Endothelial cell of umbilical vein (primary cell): ENCODE results near the gene HNRNPH1. TPM values are rescaled to one million over a fixed set of nuclear protein-coding genes. Genes with fewer than 3 reads are reported as not detected.

Experiments
- BruUV-seq: library from RNA; stranded (reverse); fragments of 400-500 nt; replicated peaks from 2 replicates; lab custom pipeline; 2021; lab: Mats Ljungman, UMichigan
- CTCF ChIA-PET: fragments of 300-600, 350-600 bp; sonication (Branson Sonifier 250); formaldehyde crosslinking; loops from one replicate; lab custom pipeline; 2021; ENCODE audit warnings: antibody characterized with exemption, inconsistent platforms; lab: Charles Lee
- POLR2A ChIA-PET: fragments of 300-600, 350-600 bp; sonication (Branson Sonifier 250); formaldehyde crosslinking; loops from one replicate; lab custom pipeline; 2021; ENCODE audit warnings: antibody characterized with exemption, inconsistent platforms; lab: Charles Lee
- DNase-seq: peaks from one replicate; pipeline ENCODE4 v3.0.0-alpha.2; 2011; ENCODE audit warnings: low read depth, low spot score
- FAIRE-seq: peaks from 2 replicates; lab custom pipeline; 2011; peaks lifted over from hg19 to GRCh38; lab: Jason Lieb, UNC
- H2AFZ ChIP-seq: 2 replicates; pipeline ENCODE4 v1.6.0; 2012; ENCODE audit warnings: low read depth, low read length, control low read depth, inconsistent platforms
- H3K27ac ChIP-seq: 2 replicates; pipeline ENCODE4 v1.5.1; 2011; ENCODE audit warnings: low read depth, mild to moderate bottlenecking, control low read depth, low read length, moderate library complexity; ENCODE audit not compliant: insufficient read depth
- H3K27me3 ChIP-seq, 2 experiments: 2 replicates each; pipeline versions ENCODE4 v1.6.0 to v1.6.1; 2011; ENCODE audit warnings: low read length in 2 of 2, mixed read lengths in 1 of 2; ENCODE audit not compliant: control insufficient read depth in 2 of 2, insufficient read depth in 2 of 2
- H3K36me3 ChIP-seq, 2 experiments: 2 replicates in 1 of 2; 3 replicates in 1 of 2; pipeline ENCODE4 v1.5.1; 2011; ENCODE audit warnings: low read length in 2 of 2, mild to moderate bottlenecking in 1 of 2, moderate library complexity in 1 of 2; ENCODE audit not compliant: control insufficient read depth in 2 of 2, insufficient read depth in 2 of 2; ENCODE audit errors: extremely low read depth in 1 of 2
- H3K4me1 ChIP-seq: 3 replicates; pipeline ENCODE4 v1.5.1; 2011; ENCODE audit warnings: mild to moderate bottlenecking, low read length; ENCODE audit not compliant: control insufficient read depth, insufficient read depth; ENCODE audit errors: extremely low read depth
- H3K4me2 ChIP-seq: 2 replicates; pipeline ENCODE4 v1.6.1; 2011; ENCODE audit warnings: low read length, control low read depth, mixed read lengths; ENCODE audit not compliant: insufficient read depth
- H3K4me3 ChIP-seq, 3 experiments: fragments of 200-600 bp in 1 of 3; sonication (generic), shearing (Covaris generic) in 1 of 3; replicated peaks in 1 of 3; 2 replicates each; pipeline ENCODE4 v1.5.1; 2011 to 2016; ENCODE audit warnings: control low read depth in 3 of 3, low read length in 3 of 3, mild to moderate bottlenecking in 2 of 3, inconsistent platforms in 1 of 3, low read depth in 1 of 3, moderate library complexity in 1 of 3; ENCODE audit not compliant: insufficient read depth in 1 of 3
- H3K79me2 ChIP-seq: 2 replicates; pipeline ENCODE4 v1.6.0; 2012; ENCODE audit warnings: low read length, inconsistent platforms; ENCODE audit not compliant: control insufficient read depth, insufficient read depth
- H3K9ac ChIP-seq: replicated peaks from 2 replicates; pipeline ENCODE3; 2011; ENCODE audit warnings: low read length, control low read depth; ENCODE audit not compliant: insufficient read depth; ENCODE audit errors: extremely low read depth
- H3K9me1 ChIP-seq: replicated peaks from 3 replicates; pipeline ENCODE4 v1.6.0; 2011; ENCODE audit warnings: mild to moderate bottlenecking, low read length; ENCODE audit not compliant: control insufficient read depth, insufficient read depth; ENCODE audit errors: extremely low read depth
- H3K9me3 ChIP-seq: replicated peaks from 2 replicates; pipeline ENCODE4 v1.5.1; 2012; ENCODE audit warnings: low read length, inconsistent platforms; ENCODE audit not compliant: control insufficient read depth, insufficient read depth
- H4K20me1 ChIP-seq: replicated peaks from 2 replicates; pipeline ENCODE3; 2011; ENCODE audit warnings: mild to moderate bottlenecking, low read length; ENCODE audit not compliant: control insufficient read depth, insufficient read depth; ENCODE audit errors: extremely low read depth
- CTCF ChIP-seq, 2 donors: IDR thresholded peaks; 1 replicate in 1 of 2; 2 replicates in 1 of 2; pipeline ENCODE4 v1.5.1; 2011; ENCODE audit warnings: low read length in 2 of 2, mild to moderate bottlenecking in 2 of 2, moderate library complexity in 2 of 2, control low read depth in 1 of 2, inconsistent platforms in 1 of 2, low read depth in 1 of 2; ENCODE audit not compliant: insufficient read depth in 1 of 2; ENCODE audit errors: extremely low read depth in 1 of 2
- EZH2 ChIP-seq: IDR thresholded peaks from 2 replicates; pipeline ENCODE4 v1.6.1; 2012; ENCODE audit warnings: borderline replicate concordance, low read depth, mild to moderate bottlenecking, moderate library complexity, low read length, inconsistent platforms; ENCODE audit not compliant: severe bottlenecking
- FOS ChIP-seq: IDR thresholded peaks from 2 replicates; pipeline ENCODE4 v1.6.1; 2011; ENCODE audit warnings: mild to moderate bottlenecking, low read length, moderate library complexity, borderline replicate concordance; ENCODE audit not compliant: insufficient read depth
- GATA2 ChIP-seq: IDR thresholded peaks from 2 replicates; pipeline ENCODE4 v1.7.0; 2011; ENCODE audit warnings: low read depth, mild to moderate bottlenecking, moderate library complexity, mixed read lengths, low read length; ENCODE audit not compliant: insufficient read length, insufficient read depth
- JUN ChIP-seq: IDR thresholded peaks from 2 replicates; pipeline ENCODE4 v1.6.1; 2011; ENCODE audit warnings: borderline replicate concordance, low read depth; ENCODE audit not compliant: insufficient read length, insufficient read depth
- MAX ChIP-seq: IDR thresholded peaks from 2 replicates; pipeline ENCODE4 v1.6.1; 2011; ENCODE audit not compliant: insufficient read depth, insufficient read length
- MYC ChIP-seq: IDR thresholded peaks from one replicate; pipeline ENCODE4 v1.6.1; 2011; ENCODE audit warnings: mild to moderate bottlenecking, low read depth, low read length
- POLR2AphosphoS5 ChIP-seq: IDR thresholded peaks from 2 replicates; pipeline ENCODE4 v1.6.1; 2012; ENCODE audit warnings: low read depth, mild to moderate bottlenecking, control low read depth, low read length, moderate library complexity; ENCODE audit not compliant: insufficient read depth
- dilution Hi-C: fragments of 300-500 bp; cut with MboI; formaldehyde crosslinking; loops from one replicate; pipeline ENCODE4 v1.15.0; 2019; ENCODE audit warnings: low sequenced_read_pairs; ENCODE audit not compliant: extremely low pct_ligation_motif_present
- intact Hi-C: fragments of 100-400 bp; cut with micrococcal nuclease; formaldehyde crosslinking; loops from one replicate; pipeline ENCODE4 v1.10.0; 2022
- polyA plus RNA-seq, 4 experiments: library from polyadenylated mRNA; depleted of rRNA in 3 of 4; stranded (reverse) in 3 of 4; unstranded in 1 of 4; fragments of >200 nt; gene quantifications; 2 replicates each; pipeline versions ENCODE4 v1.2.1 to v1.2.3, GENCODE V29; 2011 to 2012; ENCODE audit warnings: missing spikeins in 1 of 4
- total RNA-seq: library from RNA; stranded (reverse); gene quantifications from 2 replicates; pipeline ENCODE4 v1.2.3, GENCODE V29; 2021

The HNRNPH1 gene
- total and polyA plus RNA-seq, 2 donors (not counting 3 experiments of a cell fraction or from before 2014, with no cell fraction given), result 348 to 993 TPM

GRCh38 chr5:179603308-179603707 lies 20.2 kb downstream of the HNRNPH1 start:
- Histone ChIP-seq H3K4me2 (no peak overlapping the region), H2AFZ (no peak overlapping the region), H3K9me1 (no peaks in the 10 kb centered on the region), H3K27me3 (no peaks in the 10 kb centered on the region), H3K36me3 (peaks cover 12 to 48% of the 10 kb centered on the region in 2 experiments), H3K4me3 (no peak overlapping the region), H3K4me1 (no peaks in the 10 kb centered on the region), H3K9ac (no peak overlapping the region), H3K9me3 (no peaks in the 10 kb centered on the region), H4K20me1 (no peaks in the 10 kb centered on the region), H3K79me2 (no peaks in the 10 kb centered on the region), H3K27ac (no peak overlapping the region)
- dilution Hi-C loops (no loop called here), intact Hi-C loops (no loop called here)
- no TSS peak for BruUV-seq
- FAIRE-seq (no peak), DNase-seq (no peak)
- POLR2A ChIA-PET, result interaction anchor here (0.7 to 1.6 kb wide), 2 partner anchors 20 to 897 kb away, joined by 3 to 9 read pairs; partner anchors contain the start of gene HNRNPH1
- CTCF ChIA-PET, result no interaction called here
- TF ChIP-seq FOS, result no peak
- TF ChIP-seq GATA2, result no peak
- TF ChIP-seq JUN, result no peak
- no peak for TF ChIP-seq POLR2AphosphoS5
- no peak for TF ChIP-seq EZH2
- TF ChIP-seq CTCF (IDR thresholded peaks at IDR 0.05; ENCODE audit: extremely low read depth in 1 of 2, insufficient read depth in 1 of 2, low read depth in 1 of 2, low read length in 2 of 2), result no peak
- no peak for TF ChIP-seq MYC
- no peak for TF ChIP-seq MAX
